DND-41 (cell line): ENCODE results near the gene PADI2.

Source experiments
- ATAC-seq: fragments of 200-7000 bp; cut with Tn5 transposase; 3 replicates; pipeline ENCODE4 v1.9.1; 2021; ENCODE audit warnings: low read depth; ENCODE audit not compliant: insufficient read depth
- DNase-seq: peaks from one replicate; pipeline ENCODE4 v3.0.0-alpha.2; 2020
- H2AFZ ChIP-seq: 2 replicates; pipeline ENCODE4 v1.6.0; 2012; ENCODE audit warnings: low read depth, low read length
- H3K27ac ChIP-seq: 2 replicates; pipeline ENCODE4 v1.5.1; 2012; ENCODE audit warnings: low read length, inconsistent platforms
- H3K27me3 ChIP-seq: fragments of 200-600 bp; sonication (generic); 2 replicates; pipeline ENCODE4 v1.6.0; 2012; ENCODE audit warnings: low read length, mild to moderate bottlenecking, inconsistent platforms; ENCODE audit not compliant: insufficient read depth, poor library complexity
- H3K36me3 ChIP-seq: 2 replicates; pipeline ENCODE4 v1.5.1; 2012; ENCODE audit warnings: low read length, inconsistent platforms; ENCODE audit not compliant: insufficient read depth
- H3K4me1 ChIP-seq: 2 replicates; pipeline ENCODE4 v1.5.1; 2012; ENCODE audit warnings: mild to moderate bottlenecking, low read length; ENCODE audit not compliant: insufficient read depth
- H3K4me2 ChIP-seq: 2 replicates; pipeline ENCODE4 v1.6.0; 2012; ENCODE audit warnings: mild to moderate bottlenecking, moderate library complexity, low read length, inconsistent platforms; ENCODE audit not compliant: insufficient read depth
- H3K4me3 ChIP-seq, 2 experiments: fragments of 200-600 bp in 1 of 2; shearing (Covaris generic) in 1 of 2; 2 replicates each; pipeline ENCODE4 v1.5.1; 2012 to 2016; ENCODE audit warnings: inconsistent platforms in 2 of 2, low read length in 2 of 2, mild to moderate bottlenecking in 2 of 2, low read depth in 1 of 2, moderate library complexity in 1 of 2
- H3K79me2 ChIP-seq: 2 replicates; pipeline ENCODE4 v1.6.0; 2012; ENCODE audit warnings: low read length, inconsistent platforms; ENCODE audit not compliant: insufficient read depth
- H3K9ac ChIP-seq: 2 replicates; pipeline ENCODE4 v1.6.0; 2012; ENCODE audit warnings: low read depth, mild to moderate bottlenecking, inconsistent platforms, low read length, moderate library complexity
- H3K9me3 ChIP-seq: 2 replicates; pipeline ENCODE4 v1.5.1; 2012; ENCODE audit warnings: low read length, moderate library complexity, mild to moderate bottlenecking, inconsistent platforms; ENCODE audit not compliant: insufficient read depth, severe bottlenecking
- H4K20me1 ChIP-seq: 2 replicates; pipeline ENCODE4 v1.6.0; 2012; ENCODE audit warnings: low read length; ENCODE audit not compliant: insufficient read depth
- CTCF ChIP-seq: IDR thresholded peaks from 2 replicates; pipeline ENCODE4 v1.5.1; 2012; ENCODE audit warnings: borderline replicate concordance, low read length, moderate library complexity, mild to moderate bottlenecking; ENCODE audit not compliant: poor library complexity, severe bottlenecking; ENCODE audit errors: extremely low read depth
- EZH2 ChIP-seq: IDR thresholded peaks from 3 replicates; pipeline ENCODE4 v1.6.1; 2012; ENCODE audit warnings: borderline replicate concordance, low read depth, mild to moderate bottlenecking, moderate library complexity, low read length, inconsistent platforms; ENCODE audit not compliant: severe bottlenecking

PADI2 gene

DNA sequence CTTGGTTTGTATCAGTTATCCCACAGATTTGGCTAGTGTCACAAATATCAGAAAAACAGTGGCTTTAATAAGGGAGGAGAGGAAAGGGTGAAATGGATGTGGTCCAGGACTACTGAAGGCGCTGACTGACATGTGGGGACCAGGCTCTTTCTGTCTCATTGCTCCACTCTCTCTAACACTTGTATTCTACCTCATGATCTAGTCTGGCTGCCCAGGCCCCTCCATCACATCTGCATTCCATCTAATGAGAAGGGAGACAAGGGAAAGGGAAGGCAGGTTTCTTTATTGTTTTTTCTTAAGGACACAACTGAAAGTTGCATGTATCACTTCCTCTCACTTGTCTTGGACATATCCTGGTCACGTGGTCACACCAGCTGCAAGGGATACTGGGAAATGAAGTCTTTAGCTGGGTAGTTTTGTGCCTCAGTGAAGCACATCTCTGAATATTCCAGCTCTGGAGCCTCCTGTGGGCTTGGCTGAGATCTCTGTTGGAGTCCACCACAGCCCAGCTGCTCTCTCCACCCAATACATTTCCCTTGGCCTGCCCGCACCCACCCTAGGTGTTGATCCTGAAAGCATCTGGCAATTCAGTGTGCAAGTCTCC, 42.0 kb upstream of the PADI2 start:
- TF ChIP-seq CTCF (no peak), EZH2 (no peak)
- no peak overlapping the region for H3K4me2 ChIP-seq
- no peaks in the 10 kb centered on the region for H3K79me2 ChIP-seq
- no peak overlapping the region for H3K4me3 ChIP-seq
- H3K27ac ChIP-seq = no peak overlapping the region
- no peaks in the 10 kb centered on the region for H3K9me3 ChIP-seq
- H3K9ac ChIP-seq = no peak overlapping the region
- H3K4me1 ChIP-seq = no peaks in the 10 kb centered on the region
- DNase-seq (no peak), ATAC-seq (no peak)
- no peak overlapping the region for H2AFZ ChIP-seq
- H3K27me3 ChIP-seq = no peaks in the 10 kb centered on the region
- no peaks in the 10 kb centered on the region for H3K36me3 ChIP-seq
- no peaks in the 10 kb centered on the region for H4K20me1 ChIP-seq

DNA sequence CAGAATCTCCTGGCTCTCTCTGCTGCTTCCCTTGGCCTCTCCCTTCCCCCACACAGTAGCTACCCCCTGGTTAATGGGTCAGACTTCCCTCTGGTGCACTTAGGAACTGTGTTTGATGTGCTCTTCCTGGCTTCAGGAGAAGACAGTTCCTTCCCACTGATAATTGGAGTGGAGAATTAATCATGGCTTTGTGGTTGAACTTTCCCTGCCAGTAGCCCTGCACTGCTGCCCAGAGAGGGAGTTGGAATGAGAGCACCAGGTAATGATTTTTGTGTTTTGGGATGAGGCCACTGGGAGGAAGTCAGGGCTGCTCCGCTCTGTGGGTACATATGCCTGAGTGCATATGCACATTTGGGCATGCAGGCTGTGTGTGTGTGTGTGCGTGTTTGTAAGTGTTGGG, 39.7 kb upstream of the PADI2 start:
- H3K4me1 ChIP-seq = no peaks in the 10 kb centered on the region
- no peak overlapping the region for H3K9ac ChIP-seq
- no peak for ATAC-seq
- no peak overlapping the region for H3K4me2 ChIP-seq
- DNase-seq = no peak
- no peak overlapping the region for H3K4me3 ChIP-seq
- H3K27me3 ChIP-seq = no peaks in the 10 kb centered on the region
- no peak overlapping the region for H2AFZ ChIP-seq
- no peak for TF ChIP-seq EZH2
- TF ChIP-seq CTCF = no peak
- no peaks in the 10 kb centered on the region for H4K20me1 ChIP-seq
- H3K36me3 ChIP-seq = no peaks in the 10 kb centered on the region
- H3K9me3 ChIP-seq = peaks cover 6% of the 10 kb centered on the region
- H3K79me2 ChIP-seq = no peaks in the 10 kb centered on the region
- no peak overlapping the region for H3K27ac ChIP-seq

DNA sequence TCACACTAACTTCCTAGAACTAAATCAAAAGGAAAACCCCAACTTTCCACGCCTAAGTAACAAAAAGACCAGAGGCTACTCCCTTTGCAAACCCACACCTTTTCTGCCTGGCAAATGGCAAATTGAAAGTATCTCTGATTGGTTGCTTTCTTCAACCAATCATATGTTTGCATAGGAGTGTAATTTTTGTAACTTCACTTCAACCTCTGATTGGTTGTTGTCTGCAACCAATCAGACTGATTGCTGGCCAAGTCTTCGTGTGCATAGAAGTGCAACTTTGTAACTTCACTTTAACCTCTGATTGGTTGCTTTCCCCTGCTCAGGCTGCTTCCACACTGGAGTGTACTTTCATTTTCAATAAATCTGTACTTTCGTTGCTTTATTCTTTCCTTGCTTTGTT, 36.9 kb upstream of the PADI2 start:
- Histone ChIP-seq H3K9me3 (peaks cover 11% of the 10 kb centered on the region), H3K79me2 (no peaks in the 10 kb centered on the region), H3K9ac (no peak overlapping the region), H3K4me2 (no peak overlapping the region), H3K27ac (no peak overlapping the region), H3K36me3 (no peaks in the 10 kb centered on the region), H2AFZ (no peak overlapping the region), H3K4me1 (no peaks in the 10 kb centered on the region), H3K4me3 (no peak overlapping the region), H4K20me1 (no peaks in the 10 kb centered on the region), H3K27me3 (no peaks in the 10 kb centered on the region)
- no peak for DNase-seq
- ATAC-seq = no peak
- TF ChIP-seq CTCF (no peak), EZH2 (no peak)
